GM12878 (cell line): Measurements from ENCODE around the gene SPDL1. TPM values are rescaled to one million over a fixed set of nuclear protein-coding genes. Genes with fewer than 3 reads are reported as not detected.

Experiments used
- ATAC-seq: fragments of 200-7000 bp; cut with Tn5 transposase; 3 replicates; pipeline ENCODE4 v1.9.1; 2020; ENCODE audit warnings: mild to moderate bottlenecking, moderate library complexity
- BruUV-seq: library from RNA; stranded (reverse); fragments of 400-500 nt; replicated peaks from 2 replicates; lab custom pipeline; 2021; lab: Mats Ljungman, UMichigan
- CTCF ChIA-PET: fragments of 300-600 bp; sonication (Branson Sonifier 250); formaldehyde crosslinking; extraction: SDS; loops from one replicate; lab custom pipeline; 2021; ENCODE audit warnings: inconsistent platforms; lab: Yijun Ruan, JAX
- POLR2A ChIA-PET: fragments of 350-600 bp; formaldehyde crosslinking; extraction: SDS; loops from one replicate; lab custom pipeline; 2021; ENCODE audit warnings: inconsistent platforms; lab: Charles Lee
- RAD21 ChIA-PET: fragments of 300-600 bp; sonication (Branson Sonifier 250); formaldehyde crosslinking; loops from one replicate; lab custom pipeline; 2023; ENCODE audit warnings: antibody characterized with exemption; ENCODE audit not compliant: unreplicated experiment; lab: Charles Lee
- SMC1A ChIA-PET: fragments of 300-600 bp; sonication (Branson Sonifier 250); formaldehyde crosslinking; loops from one replicate; lab custom pipeline; 2023; ENCODE audit not compliant: unreplicated experiment, uncharacterized antibody; lab: Charles Lee
- DNase-seq: peaks from one replicate; pipeline ENCODE4 v3.0.0-alpha.2; 2011; ENCODE audit warnings: low read depth, low spot score
- FAIRE-seq: peaks from 3 replicates; lab custom pipeline; 2011; peaks lifted over from hg19 to GRCh38; lab: Jason Lieb, UNC
- H2AFZ ChIP-seq: 2 replicates; pipeline ENCODE4 v1.6.0; 2011; ENCODE audit warnings: low read depth, low read length, control low read depth; ENCODE audit not compliant: control insufficient read depth
- H3K27ac ChIP-seq: 2 replicates; pipeline ENCODE4 v1.5.1; 2011; ENCODE audit warnings: control low read depth; ENCODE audit not compliant: control insufficient read depth, insufficient read depth
- H3K27me3 ChIP-seq, 2 experiments: replicated peaks in 1 of 2; 2 replicates each; pipeline versions ENCODE4 v1.6.0 to v1.6.1; 2011; ENCODE audit warnings: low read length in 1 of 2; ENCODE audit not compliant: control insufficient read depth in 2 of 2, insufficient read depth in 2 of 2
- H3K36me3 ChIP-seq, 2 experiments: 2 replicates each; pipeline ENCODE4 v1.5.1; 2011; ENCODE audit warnings: low read length in 1 of 2; ENCODE audit not compliant: control insufficient read depth in 2 of 2, insufficient read depth in 2 of 2
- H3K4me1 ChIP-seq: 2 replicates; pipeline ENCODE4 v1.6.1; 2011; ENCODE audit warnings: mild to moderate bottlenecking, low read length, moderate library complexity, mixed read lengths; ENCODE audit not compliant: control insufficient read depth, insufficient read depth
- H3K4me2 ChIP-seq: 2 replicates; pipeline ENCODE4 v1.6.0; 2011; ENCODE audit warnings: control low read depth; ENCODE audit not compliant: control insufficient read depth, insufficient read depth
- H3K4me3 ChIP-seq: fragments of 200-600 bp; sonication (generic); 2 replicates; pipeline ENCODE4 v1.5.1; 2016
- H3K79me2 ChIP-seq: 2 replicates; pipeline ENCODE4 v1.6.0; 2011; ENCODE audit warnings: low read length; ENCODE audit not compliant: control insufficient read depth, insufficient read depth
- H3K9ac ChIP-seq: 2 replicates; pipeline ENCODE4 v1.8.0; 2011; ENCODE audit warnings: low read length, control low read depth, mixed read lengths; ENCODE audit not compliant: control insufficient read depth, insufficient read depth
- H3K9me3 ChIP-seq: replicated peaks from 3 replicates; pipeline ENCODE4 v1.5.1; 2011; ENCODE audit warnings: mild to moderate bottlenecking, low read length; ENCODE audit not compliant: control insufficient read depth, insufficient read depth
- H4K20me1 ChIP-seq: 2 replicates; pipeline ENCODE4 v1.6.0; 2011; ENCODE audit not compliant: control insufficient read depth, insufficient read depth
- CBX3 ChIP-seq: fragments of 200-600 bp; sonication (generic); IDR thresholded peaks from 2 replicates; pipeline ENCODE4 v1.6.1; 2016; ENCODE audit warnings: low read depth, borderline replicate concordance
- CTCF ChIP-seq, 3 experiments: IDR thresholded peaks in 2 of 3; conservative IDR thresholded peaks in 1 of 3; 2 replicates each; pipeline ENCODE4 v1.5.1; 2011; ENCODE audit warnings: low read depth in 3 of 3, low read length in 3 of 3, mild to moderate bottlenecking in 3 of 3, control low read depth in 2 of 3, moderate library complexity in 2 of 3, inconsistent platforms in 1 of 3, mixed read lengths in 1 of 3; ENCODE audit not compliant: control insufficient read depth in 2 of 3, insufficient read depth in 1 of 3; ENCODE audit errors: extremely low read depth in 1 of 3
- FOXM1 ChIP-seq: IDR thresholded peaks from 2 replicates; pipeline ENCODE4 v1.6.1; 2012; ENCODE audit warnings: low read depth, mild to moderate bottlenecking, inconsistent platforms, low read length, moderate library complexity
- GABPA ChIP-seq: IDR thresholded peaks from 2 replicates; pipeline ENCODE4 v1.6.1; 2014; ENCODE audit warnings: antibody characterized with exemption, low read depth, mild to moderate bottlenecking, inconsistent platforms
- HDGF ChIP-seq: fragments of 450-650 bp; IDR thresholded peaks from 2 replicates; pipeline ENCODE4 v1.6.1; 2016; ENCODE audit warnings: antibody characterized with exemption
- MEF2B ChIP-seq: fragments of 450-650 bp; IDR thresholded peaks from 2 replicates; pipeline ENCODE4 v1.6.1; 2018; ENCODE audit warnings: mild to moderate bottlenecking, moderate library complexity; ENCODE audit not compliant: partially characterized antibody, poor library complexity, severe bottlenecking
- MYC ChIP-seq: IDR thresholded peaks from 2 replicates; pipeline ENCODE4 v1.6.1; 2011; ENCODE audit warnings: mild to moderate bottlenecking, low read length, moderate library complexity, inconsistent platforms; ENCODE audit not compliant: insufficient read depth, insufficient replicate concordance, insufficient read length, severe bottlenecking
- RCOR1 ChIP-seq: conservative IDR thresholded peaks from 2 replicates; pipeline ENCODE4 v1.6.1; 2012; ENCODE audit warnings: low read depth, low read length, improper control_type of control experiment
- WRNIP1 ChIP-seq: IDR thresholded peaks from 2 replicates; pipeline ENCODE4 v1.6.1; 2011; ENCODE audit warnings: low read depth, low read length, improper control_type of control experiment, borderline replicate concordance
- ZNF207 ChIP-seq: fragments of 450-650 bp; IDR thresholded peaks from 2 replicates; pipeline ENCODE4 v1.6.1; 2014; ENCODE audit warnings: antibody characterized with exemption, mild to moderate bottlenecking, borderline replicate concordance
- in situ Hi-C: fragments of 300-500 bp; cut with MboI; formaldehyde crosslinking; loops from 9 replicates; pipeline ENCODE4 v1.14.3; 2018; ENCODE audit warnings: mixed read lengths
- intact Hi-C: fragments of 100-400 bp; cut with micrococcal nuclease; formaldehyde crosslinking; loops from one replicate; pipeline ENCODE4 v1.14.2; 2022; ENCODE audit not compliant: unreplicated experiment
- polyA plus RNA-seq, 11 experiments: library from polyadenylated mRNA; depleted of rRNA in 4 of 11; unstranded in 6 of 11; stranded (reverse) in 5 of 11; fragments of >200 nt; fragmentation: Nextera tagmentation in 4 of 11; fragmentation: Illumina TruSeq in 1 of 11; extraction: Ambion mirVana in 4 of 11; extraction: Trizol in 1 of 11; gene quantifications; 1 replicate in 1 of 11; 2 replicates in 10 of 11; pipeline versions ENCODE4 v1.2.1 to v1.2.3, GENCODE V29; 2011 to 2016; ENCODE audit warnings: inconsistent platforms in 2 of 11, missing spikeins in 2 of 11, low read depth in 1 of 11
- total RNA-seq, 4 experiments: library from RNA; depleted of rRNA in 3 of 4; stranded (reverse); fragments of >200 nt in 3 of 4; fragmentation: Illumina TruSeq in 1 of 4; extraction: Trizol in 1 of 4; gene quantifications; 2 replicates each; pipeline versions ENCODE4 v1.2.1 to v1.2.3, GENCODE V29; 2013 to 2021

The SPDL1 gene
- total and polyA plus RNA-seq, 10 of the 15 experiments (the other 5 are each of a cell fraction or from before 2014, with no cell fraction given) = 34.2 to 69.9 (median 46.0) TPM

- H3K4me2 ChIP-seq = no peak overlapping the region
- CTCF ChIA-PET = no interaction called here
- H3K27me3 ChIP-seq = no peaks in the 10 kb centered on the region
- H2AFZ ChIP-seq = no peak overlapping the region
- no peaks in the 10 kb centered on the region for H3K79me2 ChIP-seq
- intact Hi-C loops = no loop called here
- peaks cover 3 to 10% of the 10 kb centered on the region in 2 experiments for H3K36me3 ChIP-seq
- peaks cover 6% of the 10 kb centered on the region for H3K4me1 ChIP-seq
- TF ChIP-seq WRNIP1 (no peak), FOXM1 (no peak), HDGF (no peak), CTCF (IDR thresholded peaks at IDR 0.05 in 2 of 3, conservative IDR thresholded peaks at IDR 0.05 in 1 of 3; ENCODE audit: control insufficient read depth in 2 of 3, extremely low read depth in 1 of 3, insufficient read depth in 1 of 3, low read depth in 3 of 3, low read length in 3 of 3) (no peak), RCOR1 (no peak), CBX3 (no peak), MEF2B (no peak), GABPA (no peak), MYC (no peak), ZNF207 (no peak)
- BruUV-seq = no TSS peak
- no peak for ATAC-seq
- SMC1A ChIA-PET = interaction anchor here (0.5 kb wide), 1 partner anchor 618 kb away, joined by 3 read pairs; no protein-coding TSS in a partner anchor
- in situ Hi-C loops = no loop called here
- H3K27ac ChIP-seq = no peak overlapping the region
- no peak overlapping the region for H3K4me3 ChIP-seq
- H3K9me3 ChIP-seq = no peaks in the 10 kb centered on the region; the same call in 2 of the 3 replicates
- no peak for FAIRE-seq
- no peak for DNase-seq
- no peak overlapping the region for H3K9ac ChIP-seq
- H4K20me1 ChIP-seq = no peaks in the 10 kb centered on the region
- RAD21 ChIA-PET = no interaction called here
- POLR2A ChIA-PET = no interaction called here
Observed at GRCh38 chr5:169602535-169602934, 19.0 kb downstream of the SPDL1 start.
